ENCODE measurements around the gene SLC22A17.
A peak's percentile ranks its signal among the peaks of the same experiment; 100 is the strongest.

SLC22A17 gene

GRCh38 chr14:23322568-23323517 is 29.8 kb downstream of the SLC22A17 start:
- H3K4me3 ChIP-seq (replicated peaks; ENCODE audit: low read depth, low read length) = peak overlapping the region; percentile 89
- no peak for DNase-seq (ENCODE audit: low read depth)
- TF ChIP-seq CTCF (IDR thresholded peaks at IDR 0.05; ENCODE audit: low read length, missing control alignments) = no peak

- no peak for TF ChIP-seq CTCF (IDR thresholded peaks at IDR 0.05; ENCODE audit: low read length, missing control alignments)
- H3K4me3 ChIP-seq (replicated peaks; ENCODE audit: low read depth, low read length) = peak overlapping the region; percentile 89
- DNase-seq (ENCODE audit: low read depth) = peak; percentile 46
Measured at GRCh38 chr14:23321572-23322547, 30.8 kb downstream of the SLC22A17 start.

GRCh38 chr14:23320584-23321571 is 31.8 kb downstream of the SLC22A17 start, which contains the start of gene PABPN1:
Gene PABPN1 (plus strand): TSS chr14:23321457. CDS start chr14:23321470, 13 bp downstream.
- no peak for TF ChIP-seq CTCF (IDR thresholded peaks at IDR 0.05; ENCODE audit: low read length, missing control alignments)
- H3K4me3 ChIP-seq (replicated peaks; ENCODE audit: low read depth, low read length) = peak within 1 kb of the TSS; percentile 89
- peak; percentile 100 for DNase-seq (ENCODE audit: low read depth)

GRCh38 chr14:23319746-23320583 is 32.7 kb downstream of the SLC22A17 start:
- no peak for TF ChIP-seq CTCF (IDR thresholded peaks at IDR 0.05; ENCODE audit: low read length, missing control alignments)
- no peak for DNase-seq (ENCODE audit: low read depth)
- H3K4me3 ChIP-seq (replicated peaks; ENCODE audit: low read depth, low read length) = peak overlapping the region; percentile 49

GRCh38 chr14:23316300-23316699 is 36.4 kb downstream of the SLC22A17 start:
- no peak for TF ChIP-seq CTCF (IDR thresholded peaks at IDR 0.05; ENCODE audit: low read length, missing control alignments)
- no peak overlapping the region for H3K4me3 ChIP-seq (replicated peaks; ENCODE audit: low read depth, low read length)
- no peak for DNase-seq (ENCODE audit: low read depth)

Measured in fibroblast of pulmonary artery (primary cell).